Stimulated activated CD8-positive, alpha-beta memory T cell treated with anti-CD3 and anti-CD28 coated beads, Interleukin-4, amount 100 ng/mL, for 24 hours (primary cell): ENCODE results near the gene UBALD1.

Experiments used
- DNase-seq: peaks from one replicate; pipeline ENCODE4 v3.0.0-alpha.2; 2020; ENCODE audit warnings: low read depth

The UBALD1 gene

GRCh38 chr16:4616047-4616811 lies 1.5 kb upstream of the UBALD1 start:
- DNase-seq, result peak; percentile 96

GRCh38 chr16:4615384-4616046 lies 827 bp upstream of the UBALD1 start:
- no peak for DNase-seq

- peak; percentile 26 for DNase-seq
Observed at GRCh38 chr16:4613636-4614570, 785 bp downstream of the UBALD1 start.

GRCh38 chr16:4612977-4613635 lies 1.6 kb downstream of the UBALD1 start:
- no peak for DNase-seq

- no peak for DNase-seq
Observed at GRCh38 chr16:4612474-4612931, 2.2 kb downstream of the UBALD1 start.

- no peak for DNase-seq
Observed at GRCh38 chr16:4611337-4612021, 3.2 kb downstream of the UBALD1 start.

- DNase-seq, result no peak
Observed at GRCh38 chr16:4610011-4611005, 4.4 kb downstream of the UBALD1 start.

- no peak for DNase-seq
Observed at GRCh38 chr16:4609200-4610010, 5.3 kb downstream of the UBALD1 start.

- DNase-seq, result no peak
Observed at GRCh38 chr16:4608704-4608980, 6.0 kb downstream of the UBALD1 start.

- DNase-seq, result no peak
Observed at GRCh38 chr16:4607841-4608703, 6.6 kb downstream of the UBALD1 start.

GRCh38 chr16:4606354-4606753 lies 8.3 kb downstream of the UBALD1 start:
- DNase-seq, result no peak

- no peak for DNase-seq
Observed at GRCh38 chr16:4604401-4604800, 10.3 kb downstream of the UBALD1 start.

- DNase-seq, result no peak
Observed at GRCh38 chr16:4603624-4604170, 11.0 kb downstream of the UBALD1 start.

GRCh38 chr16:4602331-4602730 lies 12.4 kb downstream of the UBALD1 start:
- DNase-seq, result no peak

- no peak for DNase-seq
Observed at GRCh38 chr16:4601864-4602186, 12.9 kb downstream of the UBALD1 start.

GRCh38 chr16:4601036-4601863 lies 13.4 kb downstream of the UBALD1 start:
- DNase-seq, result no peak

- no peak for DNase-seq
Observed at GRCh38 chr16:4599545-4599944, 15.1 kb downstream of the UBALD1 start.
